H1 (cell line): ENCODE results near the gene ZNF408. TPM values are rescaled to one million over a fixed set of nuclear protein-coding genes. Genes with fewer than 3 reads are reported as not detected.

Experiments
- ASH2L ChIP-seq: fragments of 200-600, 300-600 bp; sonication (generic); IDR thresholded peaks from one replicate; pipeline ENCODE4 v1.7.1; 2017; ENCODE audit warnings: low read length
- BACH1 ChIP-seq: IDR thresholded peaks from 2 replicates; pipeline ENCODE4 v1.6.1; 2012; ENCODE audit warnings: low read length, improper control_type of control experiment
- E2F6 ChIP-seq: IDR thresholded peaks from 2 replicates; pipeline ENCODE4 v1.6.1; 2012; ENCODE audit warnings: inconsistent platforms
- FOSL1 ChIP-seq: IDR thresholded peaks from 2 replicates; pipeline ENCODE4 v1.6.1; 2011; ENCODE audit warnings: mild to moderate bottlenecking, low read depth, low read length, moderate library complexity; ENCODE audit not compliant: insufficient read depth
- GTF2F1 ChIP-seq: IDR thresholded peaks from 2 replicates; pipeline ENCODE4 v1.6.1; 2012; ENCODE audit warnings: low read depth, low read length, improper control_type of control experiment, borderline replicate concordance
- KDM5A ChIP-seq: fragments of 200-600 bp; IDR thresholded peaks from 2 replicates; pipeline ENCODE4 v1.7.1; 2012; ENCODE audit warnings: mild to moderate bottlenecking, low read length, inconsistent platforms, mixed read lengths
- PHF8 ChIP-seq: fragments of 200-600 bp; sonication (generic); conservative IDR thresholded peaks from 2 replicates; pipeline ENCODE4 v1.7.1; 2012; ENCODE audit warnings: low read depth, mild to moderate bottlenecking, inconsistent platforms, low read length, moderate library complexity
- POLR2AphosphoS5 ChIP-seq: IDR thresholded peaks from 2 replicates; pipeline ENCODE4 v1.6.1; 2011; ENCODE audit warnings: low read depth, low read length
- SAP30 ChIP-seq: fragments of 300-600 bp; sonication (generic); IDR thresholded peaks from 2 replicates; pipeline ENCODE4 v1.7.1; 2012; ENCODE audit warnings: low read length, moderate library complexity, mild to moderate bottlenecking, inconsistent platforms; ENCODE audit not compliant: insufficient read depth, insufficient replicate concordance
- SIN3A ChIP-seq, 2 experiments: IDR thresholded peaks in 1 of 2; conservative IDR thresholded peaks in 1 of 2; 2 replicates each; pipeline ENCODE4 v1.6.1; 2011 to 2012; ENCODE audit warnings: low read length in 2 of 2, improper control_type of control experiment in 1 of 2, low read depth in 1 of 2, mild to moderate bottlenecking in 1 of 2
- TCF12 ChIP-seq: IDR thresholded peaks from 2 replicates; pipeline ENCODE4 v1.6.1; 2011; ENCODE audit warnings: low read depth, mild to moderate bottlenecking, low read length
- TEAD4 ChIP-seq: IDR thresholded peaks from 2 replicates; pipeline ENCODE4 v1.6.1; 2012; ENCODE audit warnings: low read depth, low read length, inconsistent platforms, mixed read lengths
- USF2 ChIP-seq: IDR thresholded peaks from 2 replicates; pipeline ENCODE4 v1.6.1; 2011; ENCODE audit warnings: low read length, improper control_type of control experiment
- polyA plus RNA-seq, 7 experiments: library from polyadenylated mRNA; depleted of rRNA in 3 of 7; stranded (reverse) in 5 of 7; unstranded in 2 of 7; fragments of >200 nt in 5 of 7; fragments of 200-250 nt in 2 of 7; gene quantifications; 1 replicate in 5 of 7; 2 replicates in 1 of 7; 4 replicates in 1 of 7; pipeline versions ENCODE4 v1.2.1 to v1.2.3, GENCODE V29; 2011 to 2013; ENCODE audit warnings: missing spikeins in 2 of 7, mixed read lengths in 2 of 7
- total RNA-seq: library from RNA; stranded (reverse); fragmentation: NEBNext Ultra II Directional; extraction: Animal tissue kit (Norgen Biotek cat#: 25700); gene quantifications from 2 replicates; pipeline ENCODE4 v1.2.1, GENCODE V29; 2021

Gene ZNF408
- total and polyA plus RNA-seq, 2 of the 8 experiments (the other 6 are each of a cell fraction or from before 2014, with no cell fraction given), result 10.7 to 11.0 TPM

GRCh38 chr11:46700241-46701077, at the start of gene ZNF408, which contains the start of gene ARHGAP1 (continued):
- TF ChIP-seq USF2 (peak; percentile 13; the same call in 1 of the 2 replicates), TCF12 (no peak), ASH2L (peak; percentile 96), FOSL1 (no peak), PHF8 (peak; percentile 55; the same call in 1 of the 2 replicates), BACH1 (no peak), SIN3A (conservative IDR thresholded peaks at IDR 0.05 in 1 of 2, IDR thresholded peaks at IDR 0.05 in 1 of 2; ENCODE audit: low read depth in 1 of 2, low read length in 2 of 2) (peak; percentile 20 to 83; a peak in 2 of 4 replicates), E2F6 (peak; percentile 45; the same call in 1 of the 2 replicates), GTF2F1 (no peak), SAP30 (peak; percentile 86), POLR2AphosphoS5 (peak; percentile 40; the same call in 1 of the 2 replicates), TEAD4 (peak; percentile 31; the same call in 1 of the 2 replicates), KDM5A (peak; percentile 91)
